GM21367 (cell line): ENCODE data around the gene ERC2.

Experiments
- ATAC-seq: cut with Tn5 transposase; IDR thresholded peaks from one replicate; pipeline ENCODE4 v1.9.1; 2021; ENCODE audit not compliant: unreplicated experiment

ERC2 gene

GRCh38 chr3:55488398-55489055, 979.7 kb downstream of the ERC2 start:
- no peak for ATAC-seq

- no peak for ATAC-seq
These were observed 980.7 kb downstream of the ERC2 start for GRCh38 chr3:55487381-55488241.

GRCh38 chr3:55486857-55487380, 981.3 kb downstream of the ERC2 start, which contains the start of gene WNT5A:
Gene WNT5A, minus strand, starts transcription at chr3:55487306. Its CDS starts 321 bp downstream, at chr3:55486985.
- no peak for ATAC-seq

- ATAC-seq = no peak
These were observed 982.0 kb downstream of the ERC2 start for GRCh38 chr3:55486101-55486856.

- ATAC-seq = peak; percentile 61
These were observed 983.2 kb downstream of the ERC2 start for GRCh38 chr3:55484801-55485791.

GRCh38 chr3:55484191-55484689, 984.0 kb downstream of the ERC2 start:
- no peak for ATAC-seq

GRCh38 chr3:55483196-55484095, 984.8 kb downstream of the ERC2 start:
- ATAC-seq = no peak

GRCh38 chr3:55482496-55483195, 985.6 kb downstream of the ERC2 start:
- no peak for ATAC-seq

GRCh38 chr3:55481744-55482495, 986.3 kb downstream of the ERC2 start:
- no peak for ATAC-seq

GRCh38 chr3:55480911-55481743, 987.1 kb downstream of the ERC2 start:
- ATAC-seq = no peak

- no peak for ATAC-seq
These were observed 990.7 kb downstream of the ERC2 start for GRCh38 chr3:55477306-55478303.

- ATAC-seq = no peak
These were observed 991.8 kb downstream of the ERC2 start for GRCh38 chr3:55476515-55476914.

GRCh38 chr3:55474213-55474632, 994.0 kb downstream of the ERC2 start:
- ATAC-seq = no peak

GRCh38 chr3:55473788-55474187, 994.5 kb downstream of the ERC2 start:
- ATAC-seq = no peak

GRCh38 chr3:55471522-55472280, 996.6 kb downstream of the ERC2 start:
- no peak for ATAC-seq
